ENCODE results near the gene PDE4DIP. TPM values are rescaled to one million over a fixed set of nuclear protein-coding genes. Genes with fewer than 3 reads are reported as not detected.
"Not testable (repeated sequence)": the region's sequence is repeated elsewhere in the genome, so short reads cannot be mapped to it uniquely, and the experiment has no call there.

PDE4DIP gene
- total RNA-seq, 4 donors from 2014 or later = 16.3 to 45.6 (median 21.7) TPM

- not testable (repeated sequence) for H3K27me3 ChIP-seq
These were observed 72.0 kb downstream of the PDE4DIP start for GRCh38 chr1:148916222-148916621.

GRCh38 chr1:148916695-148917348 lies 72.6 kb downstream of the PDE4DIP start:
- WGBS, 2 donors = 11 to 18% methylated on average over 1 of the region's 4 CpGs
- H3K9me3 ChIP-seq; H3K27ac ChIP-seq; DNase-seq; H3K27me3 ChIP-seq; H3K4me1 ChIP-seq; H3K36me3 ChIP-seq; H3K4me3 ChIP-seq; intact Hi-C loops (cut with DNase I): not testable (repeated sequence)

More at GRCh38 chr1:148916222-148916621, 72.0 kb downstream of the PDE4DIP start:
- no CpG with 5 or more reads among the region's 2 CpGs for WGBS, 2 donors
- H3K4me1 ChIP-seq; H3K27ac ChIP-seq; H3K9me3 ChIP-seq; H3K36me3 ChIP-seq; intact Hi-C loops (cut with DNase I); DNase-seq; H3K4me3 ChIP-seq: not testable (repeated sequence)

GRCh38 chr1:148918836-148919447 lies 74.7 kb downstream of the PDE4DIP start:
- H3K4me1 ChIP-seq; H3K9me3 ChIP-seq; H3K36me3 ChIP-seq; intact Hi-C loops (cut with DNase I); H3K27me3 ChIP-seq; DNase-seq; H3K4me3 ChIP-seq: not testable (repeated sequence)
- 34 to 59% methylated on average over 2 of the region's 3 CpGs for WGBS, 2 donors
- peak overlapping the region in 1 of 4 donors; percentile 36 for H3K27ac ChIP-seq

GRCh38 chr1:148921047-148921446 lies 76.8 kb downstream of the PDE4DIP start:
- H3K9me3 ChIP-seq; intact Hi-C loops (cut with DNase I); H3K4me1 ChIP-seq; DNase-seq; H3K4me3 ChIP-seq; H3K27me3 ChIP-seq; H3K27ac ChIP-seq; H3K36me3 ChIP-seq: not testable (repeated sequence)
- WGBS, 2 donors = no CpG with 5 or more reads among the region's 1 CpG

GRCh38 chr1:148923798-148924197 lies 79.6 kb downstream of the PDE4DIP start:
- H3K4me1 ChIP-seq; intact Hi-C loops (cut with DNase I); H3K9me3 ChIP-seq; H3K36me3 ChIP-seq; H3K27ac ChIP-seq; DNase-seq; H3K27me3 ChIP-seq; H3K4me3 ChIP-seq: not testable (repeated sequence)
- WGBS, 2 donors = 50 to 60% methylated on average over 1 of the region's 3 CpGs

- H3K4me3 ChIP-seq; DNase-seq; H3K27ac ChIP-seq; H3K36me3 ChIP-seq; H3K9me3 ChIP-seq; H3K4me1 ChIP-seq; intact Hi-C loops (cut with DNase I); H3K27me3 ChIP-seq: not testable (repeated sequence)
- WGBS, 2 donors = no CpG with 5 or more reads among the region's 1 CpG
These were observed 83.4 kb downstream of the PDE4DIP start for GRCh38 chr1:148927645-148928044.

- DNase-seq; H3K4me3 ChIP-seq; H3K4me1 ChIP-seq; H3K27ac ChIP-seq; H3K36me3 ChIP-seq; H3K9me3 ChIP-seq; H3K27me3 ChIP-seq; intact Hi-C loops (cut with DNase I): not testable (repeated sequence)
These were observed 85.0 kb downstream of the PDE4DIP start for GRCh38 chr1:148929253-148929652.

- H3K27ac ChIP-seq; H3K9me3 ChIP-seq; H3K27me3 ChIP-seq; H3K4me3 ChIP-seq; DNase-seq; H3K36me3 ChIP-seq; H3K4me1 ChIP-seq; intact Hi-C loops (cut with DNase I): not testable (repeated sequence)
- no CpG with 5 or more reads among the region's 3 CpGs for WGBS, 2 donors
These were observed 91.3 kb downstream of the PDE4DIP start for GRCh38 chr1:148935381-148936002.

GRCh38 chr1:148942906-148943305 lies 98.7 kb downstream of the PDE4DIP start:
- H3K27me3 ChIP-seq; H3K27ac ChIP-seq; H3K4me1 ChIP-seq; H3K36me3 ChIP-seq; intact Hi-C loops (cut with DNase I); H3K4me3 ChIP-seq; H3K9me3 ChIP-seq; DNase-seq: not testable (repeated sequence)
- WGBS, 2 donors = no CpG with 5 or more reads among the region's 3 CpGs

- intact Hi-C loops (cut with DNase I); H3K9me3 ChIP-seq; H3K36me3 ChIP-seq; H3K4me1 ChIP-seq; DNase-seq; H3K4me3 ChIP-seq; H3K27me3 ChIP-seq; H3K27ac ChIP-seq: not testable (repeated sequence)
- WGBS, 2 donors = no CpG with 5 or more reads among the region's 1 CpG
These were observed 100.9 kb downstream of the PDE4DIP start for GRCh38 chr1:148945130-148945529.

- intact Hi-C loops (cut with DNase I); H3K27ac ChIP-seq; H3K4me3 ChIP-seq; H3K36me3 ChIP-seq; H3K9me3 ChIP-seq; H3K27me3 ChIP-seq; DNase-seq: not testable (repeated sequence)
- peaks cover 0 to 12% (median 0%) of the 10 kb centered on the region in 3 donors for H3K4me1 ChIP-seq
- WGBS, 2 donors = 56 to 77% methylated on average over 4 of the region's 4 CpGs
These were observed 104.5 kb downstream of the PDE4DIP start for GRCh38 chr1:148948768-148949167.
